HEK293 (cell line): ENCODE data around the gene COL18A1.

Experiments used
- CTCF ChIA-PET: fragments of 350-600 bp; formaldehyde crosslinking; extraction: SDS; loops from one replicate; lab custom pipeline; 2021; ENCODE audit warnings: antibody characterized with exemption; lab: Yijun Ruan, JAX
- POLR2A ChIA-PET: fragments of 300-600 bp; formaldehyde crosslinking; extraction: SDS; loops from one replicate; lab custom pipeline; 2020; ENCODE audit warnings: antibody characterized with exemption, inconsistent platforms; lab: Yijun Ruan, JAX
- H3K27ac ChIP-seq: fragments of 200-500 bp; sonication (Bioruptor generic); 2 replicates; pipeline ENCODE4 v1.5.1; 2014; ENCODE audit warnings: low read depth, low read length, control low read depth, inconsistent platforms; ENCODE audit errors: extremely low read depth
- H3K36me3 ChIP-seq, 2 experiments: fragments of 200-500 bp in 1 of 2; sonication (Bioruptor generic) in 1 of 2; 1 replicate in 1 of 2; 2 replicates in 1 of 2; pipeline ENCODE4 v1.5.1; 2014 to 2017; ENCODE audit warnings: inconsistent platforms in 2 of 2, low read length in 2 of 2; ENCODE audit not compliant: control insufficient read depth in 2 of 2, insufficient read depth in 1 of 2
- H3K4me1 ChIP-seq: fragments of 200-500 bp; sonication (Bioruptor generic); 2 replicates; pipeline ENCODE4 v1.5.1; 2014; ENCODE audit warnings: mild to moderate bottlenecking, low read length, inconsistent platforms; ENCODE audit not compliant: control insufficient read depth, insufficient read depth
- H3K4me3 ChIP-seq: 2 replicates; pipeline ENCODE4 v1.5.1; 2011; ENCODE audit warnings: low read depth, mild to moderate bottlenecking, control low read depth, low read length, moderate library complexity
- H3K9me3 ChIP-seq: fragments of 200-500 bp; sonication (Bioruptor generic); 2 replicates; pipeline ENCODE4 v1.5.1; 2014; ENCODE audit warnings: low read depth, low read length, inconsistent platforms; ENCODE audit not compliant: control insufficient read depth, insufficient read depth
- FEZF1 ChIP-seq: fragments of 450-650 bp; formaldehyde crosslinking; IDR thresholded peaks from 2 replicates; pipeline ENCODE4 v1.5.1; 2016; ENCODE audit warnings: missing biosample characterization, missing genetic modification characterization
- HOXD13 ChIP-seq: sonication (generic); formaldehyde crosslinking; IDR thresholded peaks from 2 replicates; pipeline ENCODE4 v1.8.0; 2022; ENCODE audit warnings: missing genetic modification reagents, borderline replicate concordance
- IKZF3 ChIP-seq: fragments of 450-650 bp; IDR thresholded peaks from 2 replicates; pipeline ENCODE4 v1.5.0; 2018; ENCODE audit warnings: missing biosample characterization, mild to moderate bottlenecking, missing genetic modification characterization, moderate library complexity
- KLF7 ChIP-seq: fragments of 450-650 bp; formaldehyde crosslinking; IDR thresholded peaks from 2 replicates; pipeline ENCODE4 v1.5.1; 2016; ENCODE audit warnings: missing biosample characterization, missing genetic modification characterization, borderline replicate concordance
- OSR2 ChIP-seq: fragments of 450-650 bp; formaldehyde crosslinking; IDR thresholded peaks from 2 replicates; pipeline ENCODE4 v1.5.1; 2016; ENCODE audit warnings: missing biosample characterization, missing genetic modification characterization
- ZBTB8A ChIP-seq: fragments of 450-650 bp; formaldehyde crosslinking; IDR thresholded peaks from 2 replicates; pipeline ENCODE4 v1.5.1; 2016; ENCODE audit warnings: missing biosample characterization, missing genetic modification characterization
- ZFP37 ChIP-seq: fragments of 450-650 bp; formaldehyde crosslinking; IDR thresholded peaks from 2 replicates; pipeline ENCODE4 v1.5.1; 2016; ENCODE audit warnings: missing biosample characterization, missing genetic modification characterization
- ZNF354C ChIP-seq: fragments of 450-650 bp; formaldehyde crosslinking; IDR thresholded peaks from 2 replicates; pipeline ENCODE4 v1.5.1; 2016; ENCODE audit warnings: missing biosample characterization, missing genetic modification characterization, low read depth, borderline replicate concordance
- ZNF423 ChIP-seq: fragments of 450-650 bp; formaldehyde crosslinking; IDR thresholded peaks from 2 replicates; pipeline ENCODE4 v1.5.1; 2016; ENCODE audit warnings: missing biosample characterization, missing genetic modification characterization
- ZNF426 ChIP-seq: fragments of 450-650 bp; formaldehyde crosslinking; IDR thresholded peaks from 2 replicates; pipeline ENCODE4 v1.5.1; 2017; ENCODE audit warnings: missing biosample characterization, missing genetic modification characterization, mild to moderate bottlenecking, inconsistent platforms, moderate library complexity
- ZNF48 ChIP-seq: fragments of 450-650 bp; formaldehyde crosslinking; IDR thresholded peaks from 2 replicates; pipeline ENCODE4 v1.5.1; 2016; ENCODE audit warnings: missing biosample characterization, missing genetic modification characterization
- ZNF529 ChIP-seq: fragments of 450-650 bp; formaldehyde crosslinking; IDR thresholded peaks from 2 replicates; pipeline ENCODE4 v1.5.1; 2017; ENCODE audit warnings: missing genetic modification characterization, missing biosample characterization; ENCODE audit not compliant: insufficient replicate concordance
- ZNF549 ChIP-seq: fragments of 450-650 bp; IDR thresholded peaks from 2 replicates; pipeline ENCODE4 v1.5.1; 2018; ENCODE audit warnings: missing biosample characterization, missing genetic modification characterization, mild to moderate bottlenecking, inconsistent platforms, moderate library complexity
- ZNF561 ChIP-seq: fragments of 450-650 bp; IDR thresholded peaks from 2 replicates; pipeline ENCODE4 v1.5.1; 2018; ENCODE audit warnings: missing biosample characterization, missing genetic modification characterization, borderline replicate concordance
- ZNF701 ChIP-seq: fragments of 450-650 bp; formaldehyde crosslinking; IDR thresholded peaks from 2 replicates; pipeline ENCODE4 v1.5.1; 2016; ENCODE audit warnings: missing biosample characterization, missing genetic modification characterization
- ZNF76 ChIP-seq: fragments of 450-650 bp; formaldehyde crosslinking; IDR thresholded peaks from 2 replicates; pipeline ENCODE4; 2016; ENCODE audit warnings: low read depth, missing biosample characterization, missing genetic modification characterization, borderline replicate concordance
- ZNF777 ChIP-seq: fragments of 450-650 bp; formaldehyde crosslinking; IDR thresholded peaks from 2 replicates; pipeline ENCODE4 v1.5.1; 2017; ENCODE audit warnings: missing biosample characterization, missing genetic modification characterization, borderline replicate concordance
- ZSCAN23 ChIP-seq: fragments of 450-650 bp; formaldehyde crosslinking; IDR thresholded peaks from 2 replicates; pipeline ENCODE4 v1.5.1; 2016; ENCODE audit warnings: missing biosample characterization, missing genetic modification characterization
- TF ChIP-seq, protein P1 (sequence below): fragments of 450-650 bp; formaldehyde crosslinking; IDR thresholded peaks from 2 replicates; pipeline ENCODE4 v1.5.1; 2016; ENCODE audit warnings: missing biosample characterization, missing genetic modification characterization
- TF ChIP-seq, protein P2 (sequence below): fragments of 450-650 bp; formaldehyde crosslinking; IDR thresholded peaks from 2 replicates; pipeline ENCODE4 v1.5.1; 2016; ENCODE audit warnings: missing biosample characterization, missing genetic modification characterization
- TF ChIP-seq, protein P3 (sequence below): fragments of 450-650 bp; formaldehyde crosslinking; IDR thresholded peaks from 2 replicates; pipeline ENCODE4 v1.5.1; 2016; ENCODE audit warnings: missing biosample characterization, missing genetic modification characterization

COL18A1 gene

DNA sequence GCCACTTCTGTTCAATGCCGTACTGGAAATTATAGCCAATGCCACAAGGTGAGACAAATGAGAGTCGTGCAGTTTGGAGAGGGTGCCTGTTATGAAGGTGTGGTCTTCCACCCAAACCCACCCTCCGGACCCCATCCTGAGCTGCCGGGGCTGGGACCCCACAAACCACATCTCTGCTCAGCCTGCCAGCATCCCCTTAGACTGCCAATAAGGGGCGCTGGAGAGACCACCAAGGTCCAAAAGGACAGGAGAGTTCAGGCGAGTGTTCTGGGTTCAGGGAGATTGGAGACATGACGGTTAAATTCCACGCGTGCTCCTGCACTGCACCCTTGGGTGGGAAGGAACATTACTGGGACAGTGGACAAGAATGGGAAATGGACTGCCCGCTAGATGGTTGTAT, 48.7 kb upstream of the COL18A1 start:
- no peaks in the 10 kb centered on the region for H3K9me3 ChIP-seq
- H3K36me3 ChIP-seq = no peaks in the 10 kb centered on the region
- no peak overlapping the region for H3K27ac ChIP-seq
- TF ChIP-seq ZNF48 (tag by site-specific recombination) (no peak), FEZF1 (no peak), HOXD13 (CRISPR knock-in tag) (no peak), ZNF529 (no peak), OSR2 (tag by site-specific recombination) (no peak), ZNF561 (tag by site-specific recombination) (no peak), ZFP37 (no peak), ZNF549 (no peak), ZBTB8A (no peak), ZNF423 (no peak), ZSCAN23 (tag by site-specific recombination) (no peak), IKZF3 (tag by site-specific recombination) (no peak), ZNF354C (no peak), KLF7 (tag by site-specific recombination) (no peak), ZNF76 (tag by site-specific recombination) (no peak), ZNF777 (tag by site-specific recombination) (no peak), ZNF701 (tag by site-specific recombination) (no peak)
- TF ChIP-seq, protein P1, sequence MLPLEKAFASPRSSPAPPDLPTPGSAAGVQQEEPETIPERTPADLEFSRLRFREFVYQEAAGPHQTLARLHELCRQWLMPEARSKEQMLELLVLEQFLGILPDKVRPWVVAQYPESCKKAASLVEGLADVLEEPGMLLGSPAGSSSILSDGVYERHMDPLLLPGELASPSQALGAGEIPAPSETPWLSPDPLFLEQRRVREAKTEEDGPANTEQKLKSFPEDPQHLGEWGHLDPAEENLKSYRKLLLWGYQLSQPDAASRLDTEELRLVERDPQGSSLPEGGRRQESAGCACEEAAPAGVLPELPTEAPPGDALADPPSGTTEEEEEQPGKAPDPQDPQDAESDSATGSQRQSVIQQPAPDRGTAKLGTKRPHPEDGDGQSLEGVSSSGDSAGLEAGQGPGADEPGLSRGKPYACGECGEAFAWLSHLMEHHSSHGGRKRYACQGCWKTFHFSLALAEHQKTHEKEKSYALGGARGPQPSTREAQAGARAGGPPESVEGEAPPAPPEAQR (tag by site-specific recombination) = no peak
- TF ChIP-seq, protein P2, sequence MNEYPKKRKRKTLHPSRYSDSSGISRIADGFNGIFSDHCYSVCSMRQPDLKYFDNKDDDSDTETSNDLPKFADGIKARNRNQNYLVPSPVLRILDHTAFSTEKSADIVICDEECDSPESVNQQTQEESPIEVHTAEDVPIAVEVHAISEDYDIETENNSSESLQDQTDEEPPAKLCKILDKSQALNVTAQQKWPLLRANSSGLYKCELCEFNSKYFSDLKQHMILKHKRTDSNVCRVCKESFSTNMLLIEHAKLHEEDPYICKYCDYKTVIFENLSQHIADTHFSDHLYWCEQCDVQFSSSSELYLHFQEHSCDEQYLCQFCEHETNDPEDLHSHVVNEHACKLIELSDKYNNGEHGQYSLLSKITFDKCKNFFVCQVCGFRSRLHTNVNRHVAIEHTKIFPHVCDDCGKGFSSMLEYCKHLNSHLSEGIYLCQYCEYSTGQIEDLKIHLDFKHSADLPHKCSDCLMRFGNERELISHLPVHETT (tag by site-specific recombination) = no peak
- TF ChIP-seq, protein P3, sequence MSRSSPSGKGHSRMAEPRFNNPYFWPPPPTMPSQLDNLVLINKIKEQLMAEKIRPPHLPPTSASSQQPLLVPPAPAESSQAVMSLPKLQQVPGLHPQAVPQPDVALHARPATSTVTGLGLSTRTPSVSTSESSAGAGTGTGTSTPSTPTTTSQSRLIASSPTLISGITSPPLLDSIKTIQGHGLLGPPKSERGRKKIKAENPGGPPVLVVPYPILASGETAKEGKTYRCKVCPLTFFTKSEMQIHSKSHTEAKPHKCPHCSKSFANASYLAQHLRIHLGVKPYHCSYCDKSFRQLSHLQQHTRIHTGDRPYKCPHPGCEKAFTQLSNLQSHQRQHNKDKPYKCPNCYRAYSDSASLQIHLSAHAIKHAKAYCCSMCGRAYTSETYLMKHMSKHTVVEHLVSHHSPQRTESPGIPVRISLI (tag by site-specific recombination) = no peak
- H3K4me1 ChIP-seq = no peaks in the 10 kb centered on the region
- CTCF ChIA-PET = interaction anchor here (0.6 to 1.9 kb wide), 8 partner anchors 10 to 209 kb away, joined by 3 to 8 read pairs (median 4); no protein-coding TSS in a partner anchor
- H3K4me3 ChIP-seq = no peak overlapping the region
- POLR2A ChIA-PET = no interaction called here

DNA sequence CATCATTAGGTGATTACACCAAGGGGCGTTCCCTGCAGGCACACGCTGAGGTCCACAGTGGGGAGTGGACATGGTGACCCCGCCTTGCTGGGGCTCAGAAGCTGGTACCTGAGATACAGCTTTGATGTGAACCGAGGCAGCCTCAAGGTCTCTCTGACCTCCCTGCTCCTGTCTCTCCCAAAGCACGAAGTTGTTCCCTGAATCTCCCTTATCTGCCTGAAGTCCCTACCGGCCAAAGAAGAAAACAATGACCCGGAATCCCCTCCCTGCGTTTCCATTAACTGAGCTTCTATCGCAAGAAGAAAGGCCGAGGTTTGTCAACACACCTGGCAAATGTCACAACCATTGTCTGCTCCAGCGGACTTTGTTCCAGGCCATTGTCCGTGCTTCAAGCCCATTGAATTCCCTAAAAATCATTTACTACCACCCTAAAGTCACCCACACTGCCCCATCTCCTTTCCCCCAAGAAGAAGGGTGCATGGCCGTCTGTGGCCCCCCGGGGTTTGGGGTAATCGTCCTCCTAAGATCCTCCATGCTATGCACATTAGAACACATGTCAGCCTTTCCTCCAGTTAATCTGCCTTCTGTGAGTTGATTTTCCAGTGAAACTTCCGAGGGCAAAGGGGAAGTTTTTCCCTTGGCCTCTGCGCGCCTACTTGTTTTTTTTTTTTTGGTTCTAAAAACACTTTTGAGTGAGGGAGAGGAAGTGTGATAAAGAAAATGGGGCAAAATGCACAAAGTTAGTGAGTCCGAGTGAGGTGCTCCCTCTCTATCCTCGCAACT, 48.1 kb upstream of the COL18A1 start:
- ChIA-PET CTCF (interaction anchor here (0.6 to 1.9 kb wide), 11 partner anchors 10 to 439 kb away, joined by 3 to 8 read pairs (median 4); no protein-coding TSS in a partner anchor), POLR2A (no interaction called here)
- Histone ChIP-seq H3K9me3 (no peaks in the 10 kb centered on the region), H3K27ac (no peak overlapping the region), H3K4me1 (no peaks in the 10 kb centered on the region), H3K36me3 (no peaks in the 10 kb centered on the region), H3K4me3 (no peak overlapping the region)
- TF ChIP-seq ZNF423 = 0 out of 2 replicates have a peak, but pooled peaks have one; percentile 46
- TF ChIP-seq ZNF426 (tag by site-specific recombination) = no peak
